Omental fat pad (tissue), 4 donors: ENCODE results near the gene METTL16. TPM values are rescaled to one million over a fixed set of nuclear protein-coding genes. Genes with fewer than 3 reads are reported as not detected.
"Not testable (repeated sequence)": the region's sequence is repeated elsewhere in the genome, so short reads cannot be mapped to it uniquely, and the experiment has no call there.

ENCODE experiments used
- ATAC-seq: fragments of 150-250 bp; one replicate; pipeline ENCODE4 v1.9.1; 2016; ENCODE audit warnings: mild to moderate bottlenecking, moderate library complexity; ENCODE audit not compliant: low FRiP score
- DNase-seq: peaks from one replicate; pipeline ENCODE4 v3.0.0-alpha.2; 2019; ENCODE audit warnings: low spot score
- total RNA-seq, 4 donors: library from RNA; depleted of rRNA; stranded (reverse); fragments of >200 nt; gene quantifications; one replicate each; pipeline ENCODE4 v1.1.0, GENCODE V29; 2016
- TF ChIP-seq, protein P1 (sequence below), 3 donors: fragments of 450-650 bp; IDR thresholded peaks; one replicate each; pipeline ENCODE4 v1.5.1; 2016 to 2017; ENCODE audit warnings: antibody characterized with exemption in 3 of 3, mild to moderate bottlenecking in 3 of 3, moderate library complexity in 2 of 3

The METTL16 gene
- total RNA-seq, 4 donors from 2014 or later: 12.6 to 45.1 (median 19.1) TPM

DNA sequence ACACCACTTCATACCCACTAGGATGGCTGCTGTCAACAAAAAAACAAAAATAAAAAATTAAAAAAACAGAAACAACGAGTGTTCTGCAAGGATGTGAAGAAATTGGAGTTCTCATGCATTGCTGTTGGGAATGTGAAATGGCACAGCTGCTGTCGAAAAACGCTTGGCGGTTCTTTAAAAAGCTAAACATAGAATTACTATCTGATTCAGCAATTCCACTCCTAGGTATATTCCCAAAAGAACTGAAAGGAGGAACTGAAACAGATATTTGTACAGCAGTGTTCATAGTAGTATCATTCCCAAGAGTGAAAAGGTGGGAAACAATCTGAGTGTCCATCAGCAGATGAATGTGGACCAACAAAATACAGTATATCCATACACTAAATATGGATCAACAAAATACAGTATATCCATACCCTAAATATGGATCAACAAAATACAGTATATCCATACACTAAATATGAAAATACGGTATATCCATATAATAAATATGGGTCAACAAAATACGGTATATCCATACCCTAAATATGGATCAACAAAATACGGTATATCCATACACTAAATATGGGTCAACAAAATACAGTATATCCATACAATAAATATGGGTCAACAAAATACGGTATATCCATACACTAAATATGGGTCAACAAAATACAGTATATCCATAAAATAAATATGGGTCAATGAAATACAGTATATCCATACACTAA is 8.7 kb downstream of the METTL16 start:
- ATAC-seq: no peak
- DNase-seq: no peak
- TF ChIP-seq, protein P1, sequence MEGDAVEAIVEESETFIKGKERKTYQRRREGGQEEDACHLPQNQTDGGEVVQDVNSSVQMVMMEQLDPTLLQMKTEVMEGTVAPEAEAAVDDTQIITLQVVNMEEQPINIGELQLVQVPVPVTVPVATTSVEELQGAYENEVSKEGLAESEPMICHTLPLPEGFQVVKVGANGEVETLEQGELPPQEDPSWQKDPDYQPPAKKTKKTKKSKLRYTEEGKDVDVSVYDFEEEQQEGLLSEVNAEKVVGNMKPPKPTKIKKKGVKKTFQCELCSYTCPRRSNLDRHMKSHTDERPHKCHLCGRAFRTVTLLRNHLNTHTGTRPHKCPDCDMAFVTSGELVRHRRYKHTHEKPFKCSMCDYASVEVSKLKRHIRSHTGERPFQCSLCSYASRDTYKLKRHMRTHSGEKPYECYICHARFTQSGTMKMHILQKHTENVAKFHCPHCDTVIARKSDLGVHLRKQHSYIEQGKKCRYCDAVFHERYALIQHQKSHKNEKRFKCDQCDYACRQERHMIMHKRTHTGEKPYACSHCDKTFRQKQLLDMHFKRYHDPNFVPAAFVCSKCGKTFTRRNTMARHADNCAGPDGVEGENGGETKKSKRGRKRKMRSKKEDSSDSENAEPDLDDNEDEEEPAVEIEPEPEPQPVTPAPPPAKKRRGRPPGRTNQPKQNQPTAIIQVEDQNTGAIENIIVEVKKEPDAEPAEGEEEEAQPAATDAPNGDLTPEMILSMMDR (IDR thresholded peaks at IDR 0.05): no peak

DNA sequence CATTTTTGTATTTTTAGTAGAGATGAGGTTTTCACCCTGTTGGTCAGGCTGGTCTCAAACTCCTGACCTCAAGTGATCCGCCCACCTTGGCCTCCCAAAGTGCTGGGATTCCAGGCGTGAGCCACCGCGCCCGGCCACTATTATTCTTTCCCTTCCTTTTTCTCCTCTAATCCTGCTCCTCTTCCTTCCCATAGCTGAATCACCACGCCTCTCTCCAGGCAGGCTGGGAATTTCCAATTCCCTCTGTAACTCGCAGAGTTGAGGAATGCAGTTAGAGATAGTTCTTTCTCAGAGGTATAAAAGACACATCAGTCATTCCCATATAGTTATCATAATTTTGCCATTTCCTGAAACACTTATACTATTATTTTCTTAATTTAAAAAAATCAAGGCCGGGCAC is 11.2 kb downstream of the METTL16 start:
- no peak for DNase-seq
- TF ChIP-seq, protein P1 (IDR thresholded peaks at IDR 0.05): no peak
- no peak for ATAC-seq

DNA sequence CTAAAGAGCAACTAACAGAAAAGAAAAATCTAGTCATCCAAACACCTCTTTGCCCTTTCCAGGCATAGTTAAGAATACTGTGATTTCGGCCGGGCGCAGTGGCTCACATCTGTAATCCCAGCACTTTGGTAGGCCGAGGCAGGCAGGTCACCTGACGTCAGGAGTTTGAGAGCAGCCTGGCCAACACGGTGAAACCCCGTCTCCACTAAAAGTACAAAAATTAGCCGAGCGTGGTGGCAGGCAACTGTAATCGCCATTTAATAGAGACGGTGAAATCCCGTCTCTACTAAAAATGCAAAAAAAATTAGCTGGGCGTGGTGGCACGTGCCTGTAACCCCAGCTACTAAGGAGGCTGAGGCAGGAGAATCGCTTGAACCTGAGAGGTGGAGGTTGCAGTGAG is 22.4 kb downstream of the METTL16 start:
- DNase-seq, ATAC-seq: not testable (repeated sequence)

DNA sequence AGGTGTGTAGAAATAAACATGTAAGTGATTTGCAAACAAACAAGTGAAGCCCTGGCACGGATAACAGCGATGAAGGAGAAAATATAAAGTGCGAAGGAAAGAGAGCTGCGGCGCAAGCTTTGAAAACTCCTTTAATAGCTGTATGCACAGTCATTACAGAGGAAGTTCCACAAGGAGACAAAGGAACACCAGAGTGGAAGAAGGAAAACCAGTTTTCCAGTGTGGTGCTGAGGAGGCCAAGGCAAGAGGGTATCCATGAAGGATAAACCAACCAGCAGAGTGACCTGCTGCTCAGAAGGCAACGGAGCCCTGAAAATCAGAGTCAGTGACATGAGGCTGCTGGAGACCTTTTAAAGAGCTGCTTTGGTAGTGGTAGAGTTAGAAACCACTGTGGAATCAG is 24.4 kb downstream of the METTL16 start:
- TF ChIP-seq, protein P1 (IDR thresholded peaks at IDR 0.05): no peak
- ATAC-seq: no peak
- no peak for DNase-seq

DNA sequence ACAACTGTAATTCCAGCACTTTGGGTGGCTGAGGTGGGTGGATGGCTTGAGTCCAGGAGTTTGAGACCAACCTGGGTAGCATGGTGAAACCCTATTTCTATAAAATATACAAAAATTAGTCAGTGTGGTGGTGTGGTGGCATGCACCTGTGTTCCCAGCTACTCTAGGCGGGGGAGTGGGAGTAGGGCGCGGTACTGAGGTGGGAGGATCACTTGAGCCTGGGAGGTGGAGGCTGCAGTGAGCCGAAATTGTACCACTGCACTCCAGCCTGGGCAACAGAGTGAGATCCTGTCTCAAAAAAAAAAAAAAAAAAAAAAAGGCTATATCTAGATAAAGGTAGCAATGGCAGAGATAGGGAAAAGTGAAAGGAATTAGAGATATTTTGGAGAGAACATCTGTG is 25.0 kb downstream of the METTL16 start:
- ATAC-seq, DNase-seq: not testable (repeated sequence)

DNA sequence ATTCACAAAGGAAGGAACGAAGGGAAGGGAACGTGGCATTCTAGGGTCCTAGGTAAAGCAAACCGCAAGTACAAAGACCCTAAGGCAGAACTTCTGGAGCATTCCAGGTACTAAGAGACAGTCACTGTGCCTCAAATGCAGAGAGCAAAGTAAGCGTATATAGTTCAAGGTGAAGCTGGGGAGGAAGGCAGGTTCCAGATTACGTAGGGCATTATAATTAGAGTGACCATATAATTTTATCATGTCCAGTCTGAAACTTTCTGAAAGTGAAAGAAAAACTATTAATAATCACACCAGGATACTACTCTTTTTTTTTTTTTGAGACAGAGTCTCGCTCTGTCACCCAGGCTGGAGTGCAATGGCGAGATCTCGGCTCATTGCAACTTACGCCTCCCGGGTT is 25.7 kb downstream of the METTL16 start:
- no peak for ATAC-seq
- TF ChIP-seq, protein P1 (IDR thresholded peaks at IDR 0.05): no peak
- DNase-seq: no peak

DNA sequence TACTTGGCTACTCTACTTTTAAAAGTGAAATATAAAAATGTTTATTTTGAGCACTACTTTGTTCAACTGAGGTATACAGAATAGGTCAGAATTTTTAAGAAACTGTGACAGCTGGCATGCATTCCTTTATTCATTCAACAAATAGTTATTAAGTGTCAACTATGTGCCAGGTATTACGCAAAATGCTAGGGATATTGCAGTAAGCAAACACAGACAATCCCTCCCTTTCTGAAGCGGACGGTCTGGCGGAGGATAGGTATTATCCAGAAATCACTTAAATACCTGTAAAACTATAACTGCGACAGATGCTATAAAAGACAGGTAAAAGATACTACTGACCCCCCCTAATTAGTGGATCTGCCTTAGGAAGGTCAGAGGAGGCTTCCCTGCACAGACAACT is 26.1 kb downstream of the METTL16 start:
- DNase-seq (no peak), ATAC-seq (peak; percentile 71)
- TF ChIP-seq, protein P1 (IDR thresholded peaks at IDR 0.05): no peak

DNA sequence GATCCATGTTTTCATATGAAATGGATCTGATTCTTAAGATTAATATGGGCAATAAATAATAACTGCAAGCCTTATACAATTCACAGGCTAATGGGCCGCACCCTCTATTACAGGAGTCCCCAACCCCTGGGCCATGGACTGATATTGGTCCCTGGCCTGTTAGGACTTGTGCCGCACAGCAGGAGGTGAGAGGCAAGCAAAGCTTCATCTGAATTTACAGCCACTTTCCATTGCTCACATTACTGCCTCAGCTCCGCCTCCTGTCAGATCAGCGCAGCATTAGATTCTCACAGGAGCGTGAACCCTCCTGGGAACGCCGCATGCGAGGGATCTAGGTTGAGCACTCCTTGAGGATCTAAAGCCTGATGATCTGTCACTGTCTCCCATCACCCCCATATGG is 26.8 kb downstream of the METTL16 start:
- ATAC-seq: no peak
- no peak for DNase-seq
- TF ChIP-seq, protein P1 (IDR thresholded peaks at IDR 0.05): no peak
